GM23248 (cell line): ENCODE data around the gene SSR4. TPM values are rescaled to one million over a fixed set of nuclear protein-coding genes. Genes with fewer than 3 reads are reported as not detected.
A peak's percentile ranks its signal among the peaks of the same experiment; 100 is the strongest.

Source experiments
- DNase-seq: peaks from one replicate; pipeline ENCODE4 v3.0.0-alpha.2; 2015
- H2AFZ ChIP-seq: fragments of 200-600 bp; sonication (generic); 2 replicates; pipeline ENCODE4 v1.6.1; 2016; ENCODE audit warnings: antibody characterized with exemption
- H3F3A ChIP-seq: fragments of 200-600 bp; sonication (generic); 2 replicates; pipeline ENCODE4 v1.6.1; 2016; ENCODE audit warnings: mild to moderate bottlenecking, antibody characterized with exemption, mixed run types; ENCODE audit not compliant: insufficient read depth
- H3K27ac ChIP-seq: fragments of 200-600 bp; sonication (generic); 2 replicates; pipeline ENCODE4 v1.5.1; 2016; ENCODE audit warnings: mild to moderate bottlenecking
- H3K27me3 ChIP-seq: fragments of 200-600 bp; sonication (generic); replicated peaks from 2 replicates; pipeline ENCODE4 v1.6.1; 2016; ENCODE audit warnings: mild to moderate bottlenecking; ENCODE audit not compliant: insufficient read depth
- H3K36me3 ChIP-seq: fragments of 200-600 bp; sonication (generic); 2 replicates; pipeline ENCODE4 v1.6.1; 2016; ENCODE audit warnings: low read depth, mild to moderate bottlenecking
- H3K4me1 ChIP-seq: fragments of 200-600 bp; sonication (generic); 2 replicates; pipeline ENCODE4 v1.6.1; 2016; ENCODE audit warnings: mild to moderate bottlenecking; ENCODE audit not compliant: insufficient read depth
- H3K4me2 ChIP-seq: fragments of 200-600 bp; sonication (generic); one replicate; pipeline ENCODE4 v1.6.1; 2016; ENCODE audit warnings: mild to moderate bottlenecking; ENCODE audit not compliant: unreplicated experiment
- H3K4me3 ChIP-seq: fragments of 200-600 bp; sonication (generic); 2 replicates; pipeline ENCODE4 v1.5.1; 2016; ENCODE audit warnings: mild to moderate bottlenecking
- H3K79me2 ChIP-seq: fragments of 200-600 bp; sonication (generic); 2 replicates; pipeline ENCODE4 v1.6.1; 2016; ENCODE audit warnings: mild to moderate bottlenecking; ENCODE audit not compliant: insufficient read depth
- H3K9ac ChIP-seq: fragments of 200-600 bp; sonication (generic); 2 replicates; pipeline ENCODE4 v1.6.1; 2016; ENCODE audit warnings: mild to moderate bottlenecking
- H3K9me2 ChIP-seq: fragments of 200-600 bp; sonication (generic); 2 replicates; pipeline ENCODE4 v1.6.1; 2016; ENCODE audit warnings: mixed run types, mild to moderate bottlenecking, moderate library complexity; ENCODE audit not compliant: insufficient read depth
- H3K9me3 ChIP-seq: fragments of 200-600 bp; sonication (generic); one replicate; pipeline ENCODE4 v1.6.1; 2017; ENCODE audit warnings: low read depth
- H4K20me1 ChIP-seq: fragments of 200-600 bp; sonication (generic); 2 replicates; pipeline ENCODE4 v1.6.0; 2016; ENCODE audit not compliant: insufficient read depth
- EZH2 ChIP-seq: fragments of 200-600 bp; sonication (generic); IDR thresholded peaks from 2 replicates; pipeline ENCODE4 v1.6.1; 2018; ENCODE audit warnings: antibody characterized with exemption, mild to moderate bottlenecking; ENCODE audit not compliant: insufficient read depth, poor library complexity, severe bottlenecking
- EZH2phosphoT487 ChIP-seq: fragments of 200-600 bp; sonication (generic); IDR thresholded peaks from 2 replicates; pipeline ENCODE4 v1.6.1; 2018; ENCODE audit warnings: antibody characterized with exemption, moderate library complexity, mild to moderate bottlenecking, low read depth; ENCODE audit not compliant: insufficient read depth
- whole genome bisulfite sequencing, 2 experiments: methylation state at CpG; one replicate each; pipeline ENCODE4 v1.1.6; 2015 to 2017; ENCODE audit warnings: low lambda C conversion rate in 2 of 2, low coverage in 1 of 2; ENCODE audit errors: missing lambda C conversion rate in 2 of 2; 5-methylcytosine and 5-hydroxymethylcytosine counted together
- in situ Hi-C: fragments of 300-500 bp; cut with MboI; formaldehyde crosslinking; loops from 2 replicates; pipeline ENCODE4 v1.15.0; 2020
- polyA plus RNA-seq: library from polyadenylated mRNA; unstranded; fragments of >200 nt; fragmentation: Nextera tagmentation; extraction: Ambion mirVana; gene quantifications from 2 replicates; pipeline ENCODE4 v1.2.1, GENCODE V29; 2016
- total RNA-seq: library from RNA; depleted of rRNA; stranded (reverse); fragments of >200 nt; shearing (Covaris generic); gene quantifications from 2 replicates; pipeline ENCODE4 v1.2.3, GENCODE V29; 2014

The SSR4 gene
- total and polyA plus RNA-seq, 2 experiments from 2014 or later: 295 to 568 TPM

- H3K4me2 ChIP-seq: no peak within 1 kb of the TSS
- H3K4me3 ChIP-seq: no peak within 1 kb of the TSS
- no peaks in the 10 kb centered on the region for H3K27me3 ChIP-seq
- no peaks in the 10 kb centered on the region for H3K79me2 ChIP-seq
- H3K9ac ChIP-seq: 0 out of 2 replicates have a peak within 1 kb of the TSS, but pooled peaks have one; percentile 3
- no peaks in the 10 kb centered on the region for H3K9me2 ChIP-seq
- no peak within 1 kb of the TSS for H3K27ac ChIP-seq
- TF ChIP-seq EZH2 (no peak), EZH2phosphoT487 (no peak)
- H2AFZ ChIP-seq: no peak within 1 kb of the TSS
- peak; percentile 60 for DNase-seq
- H3F3A ChIP-seq: no peaks in the 10 kb centered on the region
- no peaks in the 10 kb centered on the region for H3K4me1 ChIP-seq
- H3K9me3 ChIP-seq: no peaks in the 10 kb centered on the region
- no peaks in the 10 kb centered on the region for H4K20me1 ChIP-seq
- 14 to 24% methylated on average over 15 to 17 of the region's 52 CpGs for WGBS, 2 experiments
- in situ Hi-C loops: no loop called here
- no peaks in the 10 kb centered on the region for H3K36me3 ChIP-seq
These were observed 13.6 kb upstream of the SSR4 start, which contains the start of gene SRPK3 for GRCh38 chrX:153780678-153781427. SRPK3 (plus strand) TSS chrX:153781041; CDS start chrX:153781087, 46 bp downstream.

- H3K79me2 ChIP-seq: no peaks in the 10 kb centered on the region
- H3K9me2 ChIP-seq: no peaks in the 10 kb centered on the region
- TF ChIP-seq EZH2phosphoT487 (no peak), EZH2 (no peak)
- H3K27me3 ChIP-seq: no peaks in the 10 kb centered on the region
- no peak overlapping the region for H3K27ac ChIP-seq
- no peak overlapping the region for H3K4me2 ChIP-seq
- no peaks in the 10 kb centered on the region for H3K9me3 ChIP-seq
- no peak overlapping the region for H3K4me3 ChIP-seq
- no peak overlapping the region for H2AFZ ChIP-seq
- 48 to 58% methylated on average over 8 to 10 of the region's 24 CpGs for WGBS, 2 experiments
- H3K4me1 ChIP-seq: no peaks in the 10 kb centered on the region
- H3K9ac ChIP-seq: 0 out of 2 replicates have a peak overlapping the region, but pooled peaks have one; percentile 3
- H3K36me3 ChIP-seq: no peaks in the 10 kb centered on the region
- no peaks in the 10 kb centered on the region for H3F3A ChIP-seq
- H4K20me1 ChIP-seq: no peaks in the 10 kb centered on the region
- in situ Hi-C loops: no loop called here
- peak; percentile 31 for DNase-seq
These were observed 12.9 kb upstream of the SSR4 start for GRCh38 chrX:153781428-153782047.

GRCh38 chrX:153782313-153782712 is 12.2 kb upstream of the SSR4 start:
- Histone ChIP-seq H3F3A (no peaks in the 10 kb centered on the region), H3K27ac (no peak overlapping the region), H3K4me1 (no peaks in the 10 kb centered on the region), H3K4me2 (no peak overlapping the region), H2AFZ (no peak overlapping the region), H4K20me1 (no peaks in the 10 kb centered on the region), H3K9me3 (no peaks in the 10 kb centered on the region), H3K4me3 (no peak overlapping the region), H3K79me2 (no peaks in the 10 kb centered on the region), H3K36me3 (no peaks in the 10 kb centered on the region), H3K27me3 (no peaks in the 10 kb centered on the region), H3K9ac (no peak overlapping the region), H3K9me2 (no peaks in the 10 kb centered on the region)
- 60 to 75% methylated on average over 9 to 10 of the region's 11 CpGs for WGBS, 2 experiments
- DNase-seq: no peak
- in situ Hi-C loops: no loop called here
- TF ChIP-seq EZH2phosphoT487 (no peak), EZH2 (no peak)

- Histone ChIP-seq H2AFZ (no peak overlapping the region), H4K20me1 (no peaks in the 10 kb centered on the region), H3K36me3 (no peaks in the 10 kb centered on the region), H3K4me1 (no peaks in the 10 kb centered on the region), H3F3A (no peaks in the 10 kb centered on the region), H3K79me2 (no peaks in the 10 kb centered on the region), H3K27me3 (no peaks in the 10 kb centered on the region), H3K4me3 (no peak overlapping the region), H3K9ac (no peak overlapping the region), H3K9me2 (no peaks in the 10 kb centered on the region), H3K4me2 (no peak overlapping the region), H3K27ac (no peak overlapping the region), H3K9me3 (no peaks in the 10 kb centered on the region)
- DNase-seq: no peak
- in situ Hi-C loops: no loop called here
- 90% methylated on average over 2 to 11 of the region's 14 CpGs for WGBS, 2 experiments
- TF ChIP-seq EZH2 (no peak), EZH2phosphoT487 (no peak)
These were observed 11.6 kb upstream of the SSR4 start for GRCh38 chrX:153782871-153783270.
